Upper lobe of left lung (tissue), 4 donors: Measurements from ENCODE around the gene FGF3.

ENCODE experiments used
- CTCF ChIP-seq, 6 experiments: fragments of 450-650 bp in 4 of 6; fragments of 200-600 bp in 2 of 6; sonication (generic) in 2 of 6; IDR thresholded peaks; one replicate each; pipeline ENCODE4 v1.5.1; 2016 to 2019; ENCODE audit warnings: antibody characterized with exemption in 6 of 6
- EP300 ChIP-seq, 4 donors: sonication (generic); formaldehyde crosslinking; IDR thresholded peaks; one replicate each; pipeline ENCODE4 v1.5.1; 2017; ENCODE audit warnings: antibody characterized with exemption in 4 of 4, control low read depth in 2 of 4

DNA sequence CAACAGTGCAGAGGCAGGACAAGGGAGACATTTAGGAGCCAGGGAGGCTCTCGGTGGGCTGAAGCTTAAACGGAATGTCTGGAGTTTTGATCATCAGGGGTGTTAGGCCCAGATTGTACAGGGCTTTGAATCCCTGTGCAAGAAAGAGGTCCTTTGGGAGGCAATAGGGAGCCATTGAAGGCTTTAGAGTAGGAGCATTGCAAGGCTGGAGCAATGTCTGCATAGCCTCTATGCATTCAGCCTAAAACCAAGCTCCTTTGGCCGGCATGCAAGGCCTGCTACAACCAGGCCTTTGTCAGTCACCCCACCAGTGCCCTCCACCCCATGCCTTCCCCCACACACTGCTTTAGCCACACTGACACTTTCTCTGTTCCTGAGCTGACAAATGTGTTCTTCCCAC is 47.4 kb upstream of the FGF3 start:
- no peak for TF ChIP-seq EP300 (IDR thresholded peaks at IDR 0.05)
- TF ChIP-seq CTCF (IDR thresholded peaks at IDR 0.05), result no peak
